Right lobe of liver (tissue), 4 donors: Measurements from ENCODE around the gene BACH2.

ENCODE experiments used
- POLR2A ChIP-seq: fragments of 450-650 bp; IDR thresholded peaks from one replicate; pipeline ENCODE4 v1.6.1; 2017; ENCODE audit warnings: antibody characterized with exemption, mild to moderate bottlenecking
- TF ChIP-seq, protein P1 (sequence below), 4 donors: fragments of 200-600 bp in 3 of 4; fragments of 450-650 bp in 1 of 4; IDR thresholded peaks; one replicate each; pipeline versions ENCODE4 v1.5.1 to v1.8.0; 2016 to 2022; ENCODE audit warnings: antibody characterized with exemption in 4 of 4, mild to moderate bottlenecking in 2 of 4
- donor health status: DM: no; HTN: no; CAD: no.
- donor health status: DM: no; HTN: no; CAD: no.
- donor health status: DM: no; HTN: yes; CAD: no.

- TF ChIP-seq, protein P1, sequence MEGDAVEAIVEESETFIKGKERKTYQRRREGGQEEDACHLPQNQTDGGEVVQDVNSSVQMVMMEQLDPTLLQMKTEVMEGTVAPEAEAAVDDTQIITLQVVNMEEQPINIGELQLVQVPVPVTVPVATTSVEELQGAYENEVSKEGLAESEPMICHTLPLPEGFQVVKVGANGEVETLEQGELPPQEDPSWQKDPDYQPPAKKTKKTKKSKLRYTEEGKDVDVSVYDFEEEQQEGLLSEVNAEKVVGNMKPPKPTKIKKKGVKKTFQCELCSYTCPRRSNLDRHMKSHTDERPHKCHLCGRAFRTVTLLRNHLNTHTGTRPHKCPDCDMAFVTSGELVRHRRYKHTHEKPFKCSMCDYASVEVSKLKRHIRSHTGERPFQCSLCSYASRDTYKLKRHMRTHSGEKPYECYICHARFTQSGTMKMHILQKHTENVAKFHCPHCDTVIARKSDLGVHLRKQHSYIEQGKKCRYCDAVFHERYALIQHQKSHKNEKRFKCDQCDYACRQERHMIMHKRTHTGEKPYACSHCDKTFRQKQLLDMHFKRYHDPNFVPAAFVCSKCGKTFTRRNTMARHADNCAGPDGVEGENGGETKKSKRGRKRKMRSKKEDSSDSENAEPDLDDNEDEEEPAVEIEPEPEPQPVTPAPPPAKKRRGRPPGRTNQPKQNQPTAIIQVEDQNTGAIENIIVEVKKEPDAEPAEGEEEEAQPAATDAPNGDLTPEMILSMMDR (IDR thresholded peaks at IDR 0.05): no peak
- no peak for TF ChIP-seq POLR2A
These were observed 5.7 kb downstream of the BACH2 start for GRCh38 chr6:90290811-90291420.
